ENCODE results near the gene TRIOBP.

The TRIOBP gene

DNA sequence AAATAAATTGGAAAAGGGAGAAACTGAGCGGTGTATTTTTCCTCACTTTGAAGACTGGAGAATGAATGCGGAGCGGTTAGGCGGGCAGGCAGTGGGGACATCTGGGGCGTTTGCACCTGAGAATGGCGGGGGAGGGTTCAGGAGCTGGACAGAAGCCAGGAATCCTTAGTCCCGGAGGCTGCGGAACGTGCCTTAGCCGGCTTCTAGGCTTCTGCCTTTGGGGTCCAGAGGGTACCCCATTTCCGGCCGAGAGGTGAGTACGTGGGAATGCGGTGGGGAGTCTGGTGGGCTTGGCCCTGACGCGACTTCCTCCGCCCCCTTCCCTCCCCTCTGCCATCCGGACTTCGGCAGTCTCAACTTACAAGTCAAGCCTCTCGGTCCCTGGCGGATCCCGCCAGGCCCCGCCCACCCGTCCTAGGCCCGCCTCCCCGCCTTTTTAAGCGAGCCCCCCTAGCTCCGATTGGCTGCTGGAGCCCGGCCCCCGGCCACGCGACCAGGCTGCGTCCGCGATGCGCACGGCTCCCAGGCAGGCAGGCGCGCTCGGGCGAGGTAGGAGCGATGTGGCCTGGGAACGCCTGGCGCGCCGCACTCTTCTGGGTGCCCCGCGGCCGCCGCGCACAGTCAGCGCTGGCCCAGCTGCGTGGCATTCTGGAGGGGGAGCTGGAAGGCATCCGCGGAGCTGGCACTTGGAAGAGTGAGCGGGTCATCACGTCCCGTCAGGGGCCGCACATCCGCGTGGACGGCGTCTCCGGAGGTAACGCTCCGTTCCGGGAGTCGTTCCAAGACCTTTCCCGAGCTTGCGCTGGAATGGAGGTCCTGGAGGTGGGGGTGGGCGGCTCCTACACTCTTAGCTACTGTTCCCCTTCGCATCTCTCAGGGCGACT is 110.8 kb downstream of the TRIOBP start, which contains the start of gene GCAT (continued):
- no peak for TF ChIP-seq HOXD13 (CRISPR knock-in tag; IDR thresholded peaks at IDR 0.05; ENCODE audit: borderline replicate concordance)
- no peak for TF ChIP-seq ZNF112 (tag by site-specific recombination; IDR thresholded peaks at IDR 0.05)
- no peak for TF ChIP-seq ZNF37A (tag by site-specific recombination; IDR thresholded peaks at IDR 0.05)
- TF ChIP-seq ZNF335 (tag by site-specific recombination; conservative IDR thresholded peaks at IDR 0.05), result peak; percentile 87
- TF ChIP-seq ZNF785 (tag by site-specific recombination; IDR thresholded peaks at IDR 0.05), result no peak
- TF ChIP-seq ZNF571 (tag by site-specific recombination; IDR thresholded peaks at IDR 0.05), result no peak
- TF ChIP-seq ZBTB26 (tag by site-specific recombination; optimal IDR thresholded peaks at IDR 0.05), result peak; percentile 99
- TF ChIP-seq ZNF26 (tag by site-specific recombination; IDR thresholded peaks at IDR 0.05), result no peak
- TF ChIP-seq SP2 (tag by site-specific recombination; IDR thresholded peaks at IDR 0.05), result peak; percentile 95
- peak; percentile 59; the same call in 1 of the 2 replicates for TF ChIP-seq BCL11A (tag by site-specific recombination; IDR thresholded peaks at IDR 0.05; ENCODE audit: low read depth)
- TF ChIP-seq ZNF701 (tag by site-specific recombination; IDR thresholded peaks at IDR 0.05), result no peak
- peak; percentile 77 for TF ChIP-seq IKZF3 (tag by site-specific recombination; IDR thresholded peaks at IDR 0.05)
- TF ChIP-seq ZNF311 (tag by site-specific recombination; IDR thresholded peaks at IDR 0.05; ENCODE audit: borderline replicate concordance), result no peak
- no peak for TF ChIP-seq ZNF184 (tag by site-specific recombination; IDR thresholded peaks at IDR 0.05)
- no peak for TF ChIP-seq ZNF416 (tag by site-specific recombination; IDR thresholded peaks at IDR 0.05)
- TF ChIP-seq ZNF600 (tag by site-specific recombination; IDR thresholded peaks at IDR 0.05), result peak; percentile 96
- peak; percentile 72; the same call in 1 of the 2 replicates for TF ChIP-seq ZNF2 (tag by site-specific recombination; IDR thresholded peaks at IDR 0.05)
- TF ChIP-seq, protein P1, sequence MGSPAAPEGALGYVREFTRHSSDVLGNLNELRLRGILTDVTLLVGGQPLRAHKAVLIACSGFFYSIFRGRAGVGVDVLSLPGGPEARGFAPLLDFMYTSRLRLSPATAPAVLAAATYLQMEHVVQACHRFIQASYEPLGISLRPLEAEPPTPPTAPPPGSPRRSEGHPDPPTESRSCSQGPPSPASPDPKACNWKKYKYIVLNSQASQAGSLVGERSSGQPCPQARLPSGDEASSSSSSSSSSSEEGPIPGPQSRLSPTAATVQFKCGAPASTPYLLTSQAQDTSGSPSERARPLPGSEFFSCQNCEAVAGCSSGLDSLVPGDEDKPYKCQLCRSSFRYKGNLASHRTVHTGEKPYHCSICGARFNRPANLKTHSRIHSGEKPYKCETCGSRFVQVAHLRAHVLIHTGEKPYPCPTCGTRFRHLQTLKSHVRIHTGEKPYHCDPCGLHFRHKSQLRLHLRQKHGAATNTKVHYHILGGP (tag by site-specific recombination; IDR thresholded peaks at IDR 0.05), result no peak
- no peak for TF ChIP-seq HOXC10 (CRISPR knock-in tag; IDR thresholded peaks at IDR 0.05)
- TF ChIP-seq ZNF529 (tag by site-specific recombination; IDR thresholded peaks at IDR 0.05; ENCODE audit: insufficient replicate concordance), result no peak
- TF ChIP-seq, protein P2, sequence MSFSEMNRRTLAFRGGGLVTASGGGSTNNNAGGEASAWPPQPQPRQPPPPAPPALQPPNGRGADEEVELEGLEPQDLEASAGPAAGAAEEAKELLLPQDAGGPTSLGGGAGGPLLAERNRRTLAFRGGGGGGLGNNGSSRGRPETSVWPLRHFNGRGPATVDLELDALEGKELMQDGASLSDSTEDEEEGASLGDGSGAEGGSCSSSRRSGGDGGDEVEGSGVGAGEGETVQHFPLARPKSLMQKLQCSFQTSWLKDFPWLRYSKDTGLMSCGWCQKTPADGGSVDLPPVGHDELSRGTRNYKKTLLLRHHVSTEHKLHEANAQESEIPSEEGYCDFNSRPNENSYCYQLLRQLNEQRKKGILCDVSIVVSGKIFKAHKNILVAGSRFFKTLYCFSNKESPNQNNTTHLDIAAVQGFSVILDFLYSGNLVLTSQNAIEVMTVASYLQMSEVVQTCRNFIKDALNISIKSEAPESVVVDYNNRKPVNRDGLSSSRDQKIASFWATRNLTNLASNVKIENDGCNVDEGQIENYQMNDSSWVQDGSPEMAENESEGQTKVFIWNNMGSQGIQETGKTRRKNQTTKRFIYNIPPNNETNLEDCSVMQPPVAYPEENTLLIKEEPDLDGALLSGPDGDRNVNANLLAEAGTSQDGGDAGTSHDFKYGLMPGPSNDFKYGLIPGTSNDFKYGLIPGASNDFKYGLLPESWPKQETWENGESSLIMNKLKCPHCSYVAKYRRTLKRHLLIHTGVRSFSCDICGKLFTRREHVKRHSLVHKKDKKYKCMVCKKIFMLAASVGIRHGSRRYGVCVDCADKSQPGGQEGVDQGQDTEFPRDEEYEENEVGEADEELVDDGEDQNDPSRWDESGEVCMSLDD (tag by site-specific recombination; IDR thresholded peaks at IDR 0.05), result peak; percentile 94
- TF ChIP-seq ZNF677 (tag by site-specific recombination; IDR thresholded peaks at IDR 0.05), result no peak
- TF ChIP-seq ZNF292 (tag by site-specific recombination; IDR thresholded peaks at IDR 0.05; ENCODE audit: borderline replicate concordance, low read depth), result no peak
- 0 out of 2 replicates have a peak, but pooled peaks have one; percentile 15 for TF ChIP-seq YY2 (tag by site-specific recombination; IDR thresholded peaks at IDR 0.05)
- TF ChIP-seq KLF10 (tag by site-specific recombination; IDR thresholded peaks at IDR 0.05), result peak; percentile 100
- TF ChIP-seq GLIS1 (tag by site-specific recombination; IDR thresholded peaks at IDR 0.05), result peak; percentile 46
- TF ChIP-seq ZNF555 (tag by site-specific recombination; conservative IDR thresholded peaks at IDR 0.05), result no peak
- TF ChIP-seq ZNF558 (tag by site-specific recombination; IDR thresholded peaks at IDR 0.05), result no peak
- peak; percentile 54 for TF ChIP-seq KLF16 (tag by site-specific recombination; IDR thresholded peaks at IDR 0.05)
- TF ChIP-seq ZNF19 (tag by site-specific recombination; IDR thresholded peaks at IDR 0.05; ENCODE audit: low read depth), result no peak
- TF ChIP-seq ZFP41 (tag by site-specific recombination; IDR thresholded peaks at IDR 0.05; ENCODE audit: borderline replicate concordance), result no peak

Data from HEK293 (cell line).